GM12878 (cell line): ENCODE measurements around the gene ANO9. TPM values are rescaled to one million over a fixed set of nuclear protein-coding genes. Genes with fewer than 3 reads are reported as not detected.

ENCODE experiments used
- ATAC-seq: fragments of 200-7000 bp; cut with Tn5 transposase; 3 replicates; pipeline ENCODE4 v1.9.1; 2020; ENCODE audit warnings: mild to moderate bottlenecking, moderate library complexity
- BruUV-seq: library from RNA; stranded (reverse); fragments of 400-500 nt; replicated peaks from 2 replicates; lab custom pipeline; 2021; lab: Mats Ljungman, UMichigan
- CTCF ChIA-PET: fragments of 300-600 bp; sonication (Branson Sonifier 250); formaldehyde crosslinking; extraction: SDS; loops from one replicate; lab custom pipeline; 2021; ENCODE audit warnings: inconsistent platforms; lab: Yijun Ruan, JAX
- POLR2A ChIA-PET: fragments of 350-600 bp; formaldehyde crosslinking; extraction: SDS; loops from one replicate; lab custom pipeline; 2021; ENCODE audit warnings: inconsistent platforms; lab: Charles Lee
- RAD21 ChIA-PET: fragments of 300-600 bp; sonication (Branson Sonifier 250); formaldehyde crosslinking; loops from one replicate; lab custom pipeline; 2023; ENCODE audit warnings: antibody characterized with exemption; ENCODE audit not compliant: unreplicated experiment; lab: Charles Lee
- SMC1A ChIA-PET: fragments of 300-600 bp; sonication (Branson Sonifier 250); formaldehyde crosslinking; loops from one replicate; lab custom pipeline; 2023; ENCODE audit not compliant: unreplicated experiment, uncharacterized antibody; lab: Charles Lee
- DNase-seq: peaks from one replicate; pipeline ENCODE4 v3.0.0-alpha.2; 2011; ENCODE audit warnings: low read depth, low spot score
- FAIRE-seq: peaks from 3 replicates; lab custom pipeline; 2011; peaks lifted over from hg19 to GRCh38; lab: Jason Lieb, UNC
- H2AFZ ChIP-seq: 2 replicates; pipeline ENCODE4 v1.6.0; 2011; ENCODE audit warnings: low read depth, low read length, control low read depth; ENCODE audit not compliant: control insufficient read depth
- H3K27ac ChIP-seq: 2 replicates; pipeline ENCODE4 v1.5.1; 2011; ENCODE audit warnings: control low read depth; ENCODE audit not compliant: control insufficient read depth, insufficient read depth
- H3K27me3 ChIP-seq, 2 experiments: replicated peaks in 1 of 2; 2 replicates each; pipeline versions ENCODE4 v1.6.0 to v1.6.1; 2011; ENCODE audit warnings: low read length in 1 of 2; ENCODE audit not compliant: control insufficient read depth in 2 of 2, insufficient read depth in 2 of 2
- H3K36me3 ChIP-seq, 2 experiments: 2 replicates each; pipeline ENCODE4 v1.5.1; 2011; ENCODE audit warnings: low read length in 1 of 2; ENCODE audit not compliant: control insufficient read depth in 2 of 2, insufficient read depth in 2 of 2
- H3K4me1 ChIP-seq: 2 replicates; pipeline ENCODE4 v1.6.1; 2011; ENCODE audit warnings: mild to moderate bottlenecking, low read length, moderate library complexity, mixed read lengths; ENCODE audit not compliant: control insufficient read depth, insufficient read depth
- H3K4me2 ChIP-seq: 2 replicates; pipeline ENCODE4 v1.6.0; 2011; ENCODE audit warnings: control low read depth; ENCODE audit not compliant: control insufficient read depth, insufficient read depth
- H3K4me3 ChIP-seq: fragments of 200-600 bp; sonication (generic); 2 replicates; pipeline ENCODE4 v1.5.1; 2016
- H3K79me2 ChIP-seq: 2 replicates; pipeline ENCODE4 v1.6.0; 2011; ENCODE audit warnings: low read length; ENCODE audit not compliant: control insufficient read depth, insufficient read depth
- H3K9ac ChIP-seq: 2 replicates; pipeline ENCODE4 v1.8.0; 2011; ENCODE audit warnings: low read length, control low read depth, mixed read lengths; ENCODE audit not compliant: control insufficient read depth, insufficient read depth
- H3K9me3 ChIP-seq: replicated peaks from 3 replicates; pipeline ENCODE4 v1.5.1; 2011; ENCODE audit warnings: mild to moderate bottlenecking, low read length; ENCODE audit not compliant: control insufficient read depth, insufficient read depth
- H4K20me1 ChIP-seq: 2 replicates; pipeline ENCODE4 v1.6.0; 2011; ENCODE audit not compliant: control insufficient read depth, insufficient read depth
- CEBPB ChIP-seq, 2 experiments: fragments of 150-350 bp in 1 of 2; IDR thresholded peaks; 2 replicates each; pipeline ENCODE4 v1.6.1; 2012 to 2014; ENCODE audit warnings: low read depth in 2 of 2, low read length in 2 of 2, borderline replicate concordance in 1 of 2, inconsistent platforms in 1 of 2
- HDGF ChIP-seq: fragments of 450-650 bp; IDR thresholded peaks from 2 replicates; pipeline ENCODE4 v1.6.1; 2016; ENCODE audit warnings: antibody characterized with exemption
- IKZF2 ChIP-seq, 2 experiments: fragments of 450-650 bp; IDR thresholded peaks; 2 replicates each; pipeline ENCODE4 v1.6.1; 2017; ENCODE audit warnings: mild to moderate bottlenecking in 2 of 2, moderate library complexity in 2 of 2
- MTA2 ChIP-seq: fragments of 450-650 bp; IDR thresholded peaks from 2 replicates; pipeline ENCODE4 v1.6.1; 2016; ENCODE audit warnings: low read depth, mild to moderate bottlenecking, moderate library complexity
- PBX3 ChIP-seq: IDR thresholded peaks from 2 replicates; pipeline ENCODE4 v1.6.1; 2011; ENCODE audit warnings: mild to moderate bottlenecking, low read depth, low read length, moderate library complexity; ENCODE audit not compliant: insufficient replicate concordance
- RAD21 ChIP-seq: IDR thresholded peaks from 2 replicates; pipeline ENCODE4 v1.6.1; 2011; ENCODE audit warnings: mild to moderate bottlenecking, low read depth, low read length, moderate library complexity; ENCODE audit not compliant: insufficient read depth
- USF2 ChIP-seq: IDR thresholded peaks from 2 replicates; pipeline ENCODE4 v1.6.1; 2011; ENCODE audit warnings: low read depth, low read length, improper control_type of control experiment, borderline replicate concordance
- YBX1 ChIP-seq: fragments of 450-650 bp; IDR thresholded peaks from 2 replicates; pipeline ENCODE4 v1.6.1; 2016; ENCODE audit warnings: antibody characterized with exemption
- YY1 ChIP-seq: IDR thresholded peaks from 2 replicates; pipeline ENCODE4 v1.6.1; 2011; ENCODE audit warnings: low read depth, mild to moderate bottlenecking, low read length
- ZBTB40 ChIP-seq: fragments of 450-650 bp; IDR thresholded peaks from 2 replicates; pipeline ENCODE4 v1.6.1; 2016; ENCODE audit warnings: mild to moderate bottlenecking, moderate library complexity, borderline replicate concordance
- WGBS: methylation state at CpG from one replicate; pipeline ENCODE4 v1.1.6; 2016; ENCODE audit warnings: low lambda C conversion rate; ENCODE audit not compliant: insufficient replicate concordance, insufficient coverage; ENCODE audit errors: missing lambda C conversion rate; 5-methylcytosine and 5-hydroxymethylcytosine counted together
- in situ Hi-C: fragments of 300-500 bp; cut with MboI; formaldehyde crosslinking; loops from 9 replicates; pipeline ENCODE4 v1.14.3; 2018; ENCODE audit warnings: mixed read lengths
- intact Hi-C: fragments of 100-400 bp; cut with micrococcal nuclease; formaldehyde crosslinking; loops from one replicate; pipeline ENCODE4 v1.14.2; 2022; ENCODE audit not compliant: unreplicated experiment
- polyA plus RNA-seq, 11 experiments: library from polyadenylated mRNA; depleted of rRNA in 4 of 11; unstranded in 6 of 11; stranded (reverse) in 5 of 11; fragments of >200 nt; fragmentation: Nextera tagmentation in 4 of 11; fragmentation: Illumina TruSeq in 1 of 11; extraction: Ambion mirVana in 4 of 11; extraction: Trizol in 1 of 11; gene quantifications; 1 replicate in 1 of 11; 2 replicates in 10 of 11; pipeline versions ENCODE4 v1.2.1 to v1.2.3, GENCODE V29; 2011 to 2016; ENCODE audit warnings: inconsistent platforms in 2 of 11, missing spikeins in 2 of 11, low read depth in 1 of 11
- total RNA-seq, 4 experiments: library from RNA; depleted of rRNA in 3 of 4; stranded (reverse); fragments of >200 nt in 3 of 4; fragmentation: Illumina TruSeq in 1 of 4; extraction: Trizol in 1 of 4; gene quantifications; 2 replicates each; pipeline versions ENCODE4 v1.2.1 to v1.2.3, GENCODE V29; 2013 to 2021
- TF ChIP-seq, protein P1 (sequence below), 3 experiments: IDR thresholded peaks in 2 of 3; conservative IDR thresholded peaks in 1 of 3; 2 replicates each; pipeline ENCODE4 v1.5.1; 2011; ENCODE audit warnings: low read depth in 3 of 3, low read length in 3 of 3, mild to moderate bottlenecking in 3 of 3, control low read depth in 2 of 3, moderate library complexity in 2 of 3, inconsistent platforms in 1 of 3, mixed read lengths in 1 of 3; ENCODE audit not compliant: control insufficient read depth in 2 of 3, insufficient read depth in 1 of 3; ENCODE audit errors: extremely low read depth in 1 of 3

The ANO9 gene
- total and polyA plus RNA-seq, 10 of the 15 experiments (the other 5 are each of a cell fraction or from before 2014, with no cell fraction given): 0.21 to 42.3 (median 12.0) TPM

- in situ Hi-C loops: loop anchor here (5.0 kb wide), 1 partner anchor 51 kb away; no protein-coding TSS in a partner anchor
- no TSS peak for BruUV-seq
- FAIRE-seq: peak; percentile 68
- TF ChIP-seq RAD21 (peak; percentile 65), MTA2 (no peak), CEBPB (IDR thresholded peaks at IDR 0.05; ENCODE audit: borderline replicate concordance in 1 of 2, low read depth in 2 of 2, low read length in 2 of 2) (no peak), ZBTB40 (no peak), YY1 (0 out of 2 replicates have a peak, but pooled peaks have one; percentile 30), IKZF2 (IDR thresholded peaks at IDR 0.05) (peak in 1 of 2 experiments; percentile 23; a peak in 1 of 4 replicates), USF2 (no peak), YBX1 (no peak), PBX3 (no peak), HDGF (0 out of 2 replicates have a peak, but pooled peaks have one; percentile 31)
- TF ChIP-seq, protein P1, sequence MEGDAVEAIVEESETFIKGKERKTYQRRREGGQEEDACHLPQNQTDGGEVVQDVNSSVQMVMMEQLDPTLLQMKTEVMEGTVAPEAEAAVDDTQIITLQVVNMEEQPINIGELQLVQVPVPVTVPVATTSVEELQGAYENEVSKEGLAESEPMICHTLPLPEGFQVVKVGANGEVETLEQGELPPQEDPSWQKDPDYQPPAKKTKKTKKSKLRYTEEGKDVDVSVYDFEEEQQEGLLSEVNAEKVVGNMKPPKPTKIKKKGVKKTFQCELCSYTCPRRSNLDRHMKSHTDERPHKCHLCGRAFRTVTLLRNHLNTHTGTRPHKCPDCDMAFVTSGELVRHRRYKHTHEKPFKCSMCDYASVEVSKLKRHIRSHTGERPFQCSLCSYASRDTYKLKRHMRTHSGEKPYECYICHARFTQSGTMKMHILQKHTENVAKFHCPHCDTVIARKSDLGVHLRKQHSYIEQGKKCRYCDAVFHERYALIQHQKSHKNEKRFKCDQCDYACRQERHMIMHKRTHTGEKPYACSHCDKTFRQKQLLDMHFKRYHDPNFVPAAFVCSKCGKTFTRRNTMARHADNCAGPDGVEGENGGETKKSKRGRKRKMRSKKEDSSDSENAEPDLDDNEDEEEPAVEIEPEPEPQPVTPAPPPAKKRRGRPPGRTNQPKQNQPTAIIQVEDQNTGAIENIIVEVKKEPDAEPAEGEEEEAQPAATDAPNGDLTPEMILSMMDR (IDR thresholded peaks at IDR 0.05 in 2 of 3, conservative IDR thresholded peaks at IDR 0.05 in 1 of 3; ENCODE audit: control insufficient read depth in 2 of 3, extremely low read depth in 1 of 3, insufficient read depth in 1 of 3, low read depth in 3 of 3, low read length in 3 of 3): peak; percentile 30 to 51 (median 45); a peak in 5 of 6 replicates
These were observed 9.1 kb upstream of the ANO9 start for GRCh38 chr11:450809-451451.

More at GRCh38 chr11:450809-451451, 9.1 kb upstream of the ANO9 start:
- Histone ChIP-seq H3K4me1 (peaks cover 11% of the 10 kb centered on the region), H3K9me3 (no peaks in the 10 kb centered on the region), H3K36me3 (peaks cover 2 to 6% of the 10 kb centered on the region in 2 experiments; a peak in 3 of 4 replicates), H3K79me2 (peaks cover 14% of the 10 kb centered on the region), H3K4me3 (peak overlapping the region; percentile 82), H3K27me3 (no peaks in the 10 kb centered on the region), H4K20me1 (no peaks in the 10 kb centered on the region), H3K9ac (peak overlapping the region; percentile 77), H3K27ac (peak overlapping the region; percentile 72), H2AFZ (peak overlapping the region; percentile 90), H3K4me2 (peak overlapping the region; percentile 96)
- SMC1A ChIA-PET: interaction anchor here (0.5 to 2.7 kb wide), 3 partner anchors 9 to 206 kb away, joined by 3 to 12 read pairs (median 3); partner anchors contain the start of gene RNH1
- POLR2A ChIA-PET: interaction anchor here (0.6 to 1.6 kb wide), 2 partner anchors 54 to 133 kb away, joined by 5 to 7 read pairs; no protein-coding TSS in a partner anchor
- DNase-seq: no peak
- CTCF ChIA-PET: interaction anchor here (0.6 to 3.9 kb wide), 5 partner anchors 11 to 178 kb away, joined by 3 to 34 read pairs (median 11); partner anchors contain the start of gene ANO9
- RAD21 ChIA-PET: interaction anchor here (1.2 to 1.6 kb wide), 2 partner anchors 44 to 244 kb away, joined by 3 to 5 read pairs; partner anchors contain the start of genes BET1L and RIC8A
- intact Hi-C loops: no loop called here
- WGBS: 10% methylated on average over 45 of the region's 46 CpGs
- ATAC-seq: peak; percentile 31
